Measurements from ENCODE around the gene MINPP1.
"Not testable (repeated sequence)": the region's sequence is repeated elsewhere in the genome, so short reads cannot be mapped to it uniquely, and the experiment has no call there.

- TF ChIP-seq, protein P1, sequence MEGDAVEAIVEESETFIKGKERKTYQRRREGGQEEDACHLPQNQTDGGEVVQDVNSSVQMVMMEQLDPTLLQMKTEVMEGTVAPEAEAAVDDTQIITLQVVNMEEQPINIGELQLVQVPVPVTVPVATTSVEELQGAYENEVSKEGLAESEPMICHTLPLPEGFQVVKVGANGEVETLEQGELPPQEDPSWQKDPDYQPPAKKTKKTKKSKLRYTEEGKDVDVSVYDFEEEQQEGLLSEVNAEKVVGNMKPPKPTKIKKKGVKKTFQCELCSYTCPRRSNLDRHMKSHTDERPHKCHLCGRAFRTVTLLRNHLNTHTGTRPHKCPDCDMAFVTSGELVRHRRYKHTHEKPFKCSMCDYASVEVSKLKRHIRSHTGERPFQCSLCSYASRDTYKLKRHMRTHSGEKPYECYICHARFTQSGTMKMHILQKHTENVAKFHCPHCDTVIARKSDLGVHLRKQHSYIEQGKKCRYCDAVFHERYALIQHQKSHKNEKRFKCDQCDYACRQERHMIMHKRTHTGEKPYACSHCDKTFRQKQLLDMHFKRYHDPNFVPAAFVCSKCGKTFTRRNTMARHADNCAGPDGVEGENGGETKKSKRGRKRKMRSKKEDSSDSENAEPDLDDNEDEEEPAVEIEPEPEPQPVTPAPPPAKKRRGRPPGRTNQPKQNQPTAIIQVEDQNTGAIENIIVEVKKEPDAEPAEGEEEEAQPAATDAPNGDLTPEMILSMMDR (IDR thresholded peaks at IDR 0.05), result not testable (repeated sequence)
- not testable (repeated sequence) for TF ChIP-seq POLR2A (IDR thresholded peaks at IDR 0.05)
Observed at GRCh38 chr10:87461751-87462150, 42.9 kb upstream of the MINPP1 start.
